Measurements from ENCODE around the gene CHN1.

Gene CHN1

DNA sequence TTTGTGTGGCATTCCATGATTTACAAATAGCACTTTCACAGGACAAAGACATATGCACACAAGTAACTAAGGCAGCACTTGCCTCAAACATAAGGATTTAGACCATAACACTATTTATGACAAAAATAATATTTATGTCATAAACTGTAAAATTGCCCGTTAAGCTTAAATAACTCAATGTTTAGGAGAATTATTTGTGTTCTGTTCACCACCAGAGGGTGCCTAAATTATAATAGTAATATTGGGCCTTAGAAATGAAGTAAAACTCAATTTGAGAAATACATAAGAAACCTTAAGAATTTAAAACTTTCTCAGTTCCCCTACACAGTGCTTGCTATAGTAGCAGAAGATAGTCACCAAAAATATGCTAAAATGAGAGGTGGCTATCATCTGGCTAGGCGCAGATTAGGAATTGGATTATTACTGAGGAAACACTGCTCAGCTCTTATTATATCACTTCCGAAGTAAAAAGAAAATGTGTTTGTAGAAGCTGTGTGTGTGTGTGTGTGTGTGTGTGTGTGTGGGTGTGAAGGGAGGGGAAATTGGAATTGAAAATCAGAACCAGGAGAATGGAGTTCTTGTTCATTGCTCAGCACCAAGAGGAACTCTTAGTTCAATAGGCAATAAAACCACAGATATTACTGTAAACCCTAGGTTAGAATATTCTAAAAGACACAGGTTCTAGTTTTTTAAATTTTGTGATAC lies 4.9 kb upstream of the CHN1 start:
- DNase-seq: no peak

GRCh38 chr2:175008801-175009495 lies 3.8 kb upstream of the CHN1 start:
- DNase-seq: no peak

- no peak for DNase-seq
Measured at GRCh38 chr2:175008009-175008408, 2.8 kb upstream of the CHN1 start.

DNA sequence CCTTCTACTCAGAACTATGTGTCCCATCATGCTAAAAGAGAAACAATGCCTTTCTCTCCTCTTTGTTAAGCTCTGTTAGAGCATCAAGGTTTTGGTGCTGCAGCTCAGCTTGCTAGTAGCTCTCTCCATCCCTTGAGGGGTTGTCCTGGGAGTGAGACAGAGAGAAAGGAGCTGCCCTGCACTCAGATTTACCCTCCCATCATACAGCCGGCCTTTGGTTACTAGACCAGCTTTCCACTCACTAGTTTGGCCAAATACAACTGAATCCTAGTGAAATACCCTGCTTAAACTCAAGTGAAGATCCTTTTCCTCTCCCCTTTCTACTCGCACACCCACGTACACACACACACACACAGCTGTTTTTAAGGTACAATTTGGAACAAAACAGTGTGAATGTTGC lies 2.3 kb upstream of the CHN1 start:
- no peak for DNase-seq

DNA sequence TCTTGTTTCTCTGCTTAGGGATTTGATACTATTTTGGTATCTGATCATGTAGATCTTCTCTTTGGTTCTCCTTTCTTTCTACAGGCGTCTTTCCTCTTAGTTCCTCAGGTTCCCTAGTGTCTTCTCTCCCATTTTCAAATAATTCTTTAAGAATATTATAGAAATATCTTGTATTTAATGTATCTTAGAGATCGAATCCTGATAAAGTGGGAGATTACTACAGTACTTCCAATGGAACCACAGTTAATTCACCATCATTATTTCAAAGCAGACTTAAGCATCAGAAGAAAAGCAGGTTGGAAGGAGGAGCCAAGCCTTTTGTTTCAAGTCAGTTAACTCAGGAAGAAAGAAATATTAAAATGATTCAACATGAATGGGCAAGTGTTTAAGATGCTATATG lies 1.1 kb upstream of the CHN1 start:
- DNase-seq: no peak

DNA sequence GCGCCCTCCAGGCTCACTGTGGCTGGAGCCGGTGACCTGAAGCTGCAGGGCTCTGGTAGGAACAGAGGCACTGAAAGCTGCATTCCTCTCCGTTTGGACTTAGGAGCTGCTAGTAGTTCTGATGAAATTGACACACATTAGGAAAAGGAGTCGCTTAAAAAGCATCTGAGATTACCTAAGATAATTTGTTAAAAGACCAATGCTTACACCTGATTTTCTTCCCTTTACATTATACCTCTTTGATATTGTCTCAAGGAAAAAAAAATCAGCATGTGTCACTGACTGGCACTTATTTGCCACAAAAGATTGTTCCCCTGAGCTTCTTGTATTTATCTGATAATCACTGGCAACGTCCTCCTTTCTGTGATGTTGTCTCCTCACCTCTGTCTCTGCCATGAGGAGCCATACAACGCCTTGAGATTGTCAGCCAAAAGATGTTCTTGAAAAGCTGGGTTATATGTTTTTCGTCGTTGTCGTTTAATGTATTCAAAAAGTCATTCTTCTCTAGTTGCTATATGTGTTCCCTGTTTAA lies 618 bp upstream of the CHN1 start:
- DNase-seq: no peak

- no peak for DNase-seq
Measured at GRCh38 chr2:175004730-175004979, 526 bp downstream of the CHN1 start.

DNA sequence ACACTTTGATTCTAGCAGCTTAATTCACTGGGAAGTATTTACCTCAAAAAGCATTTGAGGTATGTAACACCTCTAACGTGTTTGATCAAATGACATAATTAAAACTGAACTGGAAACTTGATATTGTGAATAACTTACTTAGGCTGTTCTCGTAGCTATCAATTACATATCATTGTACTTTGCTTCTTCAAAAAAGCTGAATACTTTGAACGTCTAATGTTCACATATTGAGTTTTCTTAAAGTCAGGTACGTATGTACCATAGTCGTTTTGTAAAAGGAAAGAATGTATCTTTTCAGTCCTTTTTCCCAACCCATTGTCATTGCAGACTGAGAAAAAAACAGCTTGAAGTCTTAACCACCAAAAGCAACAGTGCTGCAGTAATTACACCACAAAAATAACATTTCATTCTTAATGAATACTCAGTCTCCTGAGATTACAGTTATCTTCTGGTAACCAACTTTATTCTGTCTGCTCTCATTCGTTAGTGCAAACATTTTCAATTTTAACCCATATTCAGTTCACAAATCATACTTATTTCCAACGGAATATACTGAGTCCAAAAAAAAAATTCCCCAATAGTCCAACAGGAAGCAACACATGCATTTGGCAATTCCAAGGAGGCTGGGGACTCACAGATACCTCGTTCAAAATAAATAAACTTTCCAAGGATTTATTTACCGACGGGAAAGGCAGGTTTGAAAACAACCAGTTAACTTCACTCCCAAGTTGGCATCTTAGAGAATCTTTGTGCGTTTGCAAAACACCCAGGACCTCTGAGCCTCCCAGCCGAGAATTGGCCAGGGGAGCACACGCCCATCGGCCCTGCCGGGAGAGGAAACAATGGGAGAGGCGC lies 1.1 kb downstream of the CHN1 start:
- no peak for DNase-seq

GRCh38 chr2:175002547-175003274 lies 2.5 kb downstream of the CHN1 start:
- DNase-seq: no peak

DNA sequence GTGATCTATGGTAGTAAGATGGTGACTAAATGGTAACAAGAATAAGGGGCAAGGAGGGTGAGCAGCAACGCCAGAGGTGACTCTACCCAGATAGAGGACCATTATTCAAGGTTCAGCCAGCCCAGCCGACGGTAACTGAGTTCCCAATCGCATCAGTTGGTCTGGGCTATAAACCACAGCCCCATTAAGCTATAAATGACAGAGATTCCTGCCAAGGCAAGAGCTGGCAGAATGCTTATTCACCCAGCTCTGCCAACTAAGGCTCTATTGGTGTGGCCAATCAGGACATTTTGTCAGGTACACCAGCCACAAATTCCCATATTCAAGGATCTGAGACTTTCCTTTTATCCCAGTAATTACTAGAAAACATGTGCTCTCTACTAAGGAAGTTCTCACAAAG lies 3.6 kb downstream of the CHN1 start:
- DNase-seq: no peak

DNA sequence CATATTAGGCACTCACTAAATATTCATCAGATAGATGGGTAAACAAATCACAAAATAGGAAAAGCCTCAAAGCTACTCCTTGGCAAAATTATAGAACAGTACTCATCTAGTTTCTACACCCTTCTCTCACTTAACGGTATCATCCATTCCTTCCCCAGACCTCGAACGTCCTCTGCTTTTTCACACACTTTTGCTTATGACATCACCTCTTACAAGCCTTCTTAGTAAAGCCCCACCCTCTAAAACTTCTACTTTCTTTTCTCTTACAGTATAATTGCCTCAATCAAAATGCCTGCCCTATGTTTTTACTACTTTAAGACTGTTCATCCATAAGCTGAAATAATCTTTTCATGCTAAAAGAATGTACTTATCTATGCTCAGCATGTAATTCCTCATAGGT lies 8.1 kb downstream of the CHN1 start:
- no peak for DNase-seq

GRCh38 chr2:174996622-174997021 lies 8.6 kb downstream of the CHN1 start:
- no peak for DNase-seq

GRCh38 chr2:174994381-174994780 lies 10.8 kb downstream of the CHN1 start:
- no peak for DNase-seq

DNA sequence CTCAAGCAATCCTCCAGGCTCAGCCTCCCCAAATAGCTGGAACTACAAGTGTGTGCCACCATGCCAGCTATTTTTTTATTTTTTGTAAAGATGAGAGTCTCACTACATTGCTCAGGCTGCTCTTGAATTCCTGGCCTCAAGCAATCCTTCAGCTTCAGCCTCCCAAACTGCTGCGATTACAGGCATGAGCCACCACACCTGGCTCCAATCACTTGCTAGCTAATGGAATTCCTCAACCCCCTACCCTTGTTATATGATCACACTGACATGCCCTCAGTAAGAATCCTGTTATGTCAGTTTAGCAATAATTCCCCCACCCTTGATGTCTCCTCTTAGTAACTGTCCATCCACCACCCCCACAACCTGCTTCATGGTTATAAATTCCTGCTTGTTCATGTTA lies 12.3 kb downstream of the CHN1 start:
- no peak for DNase-seq

DNA sequence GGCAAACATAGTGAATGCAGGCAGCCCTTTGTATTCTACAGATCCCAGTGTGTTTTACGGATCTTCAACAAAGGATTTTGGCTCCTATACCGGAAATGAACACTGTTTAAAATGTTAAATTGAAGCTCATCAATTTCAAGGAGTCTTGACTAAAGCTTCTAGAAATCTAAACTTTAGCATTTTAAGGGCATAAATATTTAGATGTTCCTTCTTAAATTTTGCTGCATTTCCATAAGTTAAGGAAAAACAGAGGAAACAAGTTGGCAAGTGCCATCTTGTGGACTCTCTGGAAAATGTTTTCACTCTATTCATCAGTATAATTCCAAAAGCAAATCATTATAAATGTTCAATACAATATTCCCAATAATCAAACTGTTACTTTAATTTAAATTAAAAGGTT lies 19.6 kb downstream of the CHN1 start:
- peak; percentile 32 to 37 for DNase-seq

GRCh38 chr2:174984561-174984960 lies 20.6 kb downstream of the CHN1 start:
- DNase-seq: no peak

DNA sequence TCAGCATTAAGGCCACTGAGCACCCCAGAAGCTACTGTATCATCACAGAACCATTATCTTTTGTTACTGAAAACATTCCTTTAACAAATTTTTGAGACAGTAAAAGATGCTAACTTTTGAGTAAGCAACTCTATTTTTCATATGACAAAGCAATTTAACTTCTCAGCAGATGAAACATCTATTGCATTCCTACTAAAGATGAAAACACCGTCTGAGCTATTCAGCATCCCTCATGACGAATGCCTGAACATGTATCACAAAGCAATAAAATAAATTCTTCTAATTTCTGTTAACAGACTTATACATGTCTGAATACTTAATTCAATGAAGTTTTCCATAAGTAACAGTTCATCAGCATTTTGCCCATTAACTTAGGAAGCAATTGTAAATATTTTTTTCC lies 23.9 kb downstream of the CHN1 start:
- DNase-seq: no peak

DNA sequence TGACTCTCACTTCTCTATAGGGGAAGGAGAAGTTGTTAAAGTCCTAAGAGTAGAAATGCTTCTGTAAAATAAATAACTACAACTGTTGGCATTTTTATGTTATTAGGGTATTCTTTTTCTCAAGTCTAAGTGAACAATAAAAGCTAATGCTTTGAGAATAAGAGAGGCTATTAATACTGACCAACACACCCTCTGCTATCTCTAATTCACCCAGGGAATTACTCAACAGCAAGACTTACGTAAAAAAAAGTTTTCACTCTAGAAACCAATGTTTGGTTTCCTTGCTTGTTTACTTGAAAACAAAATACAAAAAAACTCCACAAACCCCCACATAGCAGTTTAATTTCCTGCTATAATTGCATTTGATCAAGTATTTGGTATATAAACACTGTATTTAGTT lies 25.2 kb downstream of the CHN1 start:
- DNase-seq: no peak

DNA sequence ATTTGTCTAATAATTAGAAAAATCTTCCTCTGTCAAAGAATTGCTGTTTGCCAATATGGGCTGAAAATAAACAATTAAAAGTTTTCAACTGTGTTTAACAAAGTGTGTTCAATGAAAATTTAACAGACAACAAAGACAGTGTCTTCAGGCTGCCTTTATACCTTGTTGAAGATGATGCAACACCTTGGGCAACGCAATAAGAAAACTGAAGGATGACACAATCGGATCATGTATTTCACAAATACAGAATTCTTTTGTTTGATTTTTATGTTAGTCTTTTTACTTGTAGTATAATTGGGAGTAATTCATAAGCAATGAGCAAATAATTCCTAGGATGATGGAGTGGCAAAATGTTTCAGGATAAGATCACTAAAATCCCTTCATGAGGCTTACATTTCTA lies 27.8 kb downstream of the CHN1 start:
- no peak for DNase-seq

GRCh38 chr2:174974131-174974530 lies 31.1 kb downstream of the CHN1 start:
- DNase-seq: no peak

DNA sequence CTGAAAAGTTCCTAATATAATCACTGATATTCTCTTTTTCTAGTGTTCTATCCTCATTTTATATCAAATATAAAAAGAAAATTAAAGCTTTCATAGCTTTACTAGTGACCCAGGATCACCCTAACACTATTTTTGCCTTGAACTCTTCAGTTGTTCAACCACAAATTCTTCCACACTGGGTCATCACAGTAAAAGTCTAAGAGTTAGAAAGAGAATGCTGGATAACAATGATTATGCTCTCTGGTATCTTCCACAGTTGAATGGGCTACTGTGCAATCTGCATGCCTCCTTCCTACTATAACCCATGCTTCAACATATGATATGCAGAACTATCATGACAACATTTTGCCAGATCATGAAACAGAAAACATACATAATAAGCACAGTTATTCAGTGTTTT lies 32.3 kb downstream of the CHN1 start:
- DNase-seq: no peak

DNA sequence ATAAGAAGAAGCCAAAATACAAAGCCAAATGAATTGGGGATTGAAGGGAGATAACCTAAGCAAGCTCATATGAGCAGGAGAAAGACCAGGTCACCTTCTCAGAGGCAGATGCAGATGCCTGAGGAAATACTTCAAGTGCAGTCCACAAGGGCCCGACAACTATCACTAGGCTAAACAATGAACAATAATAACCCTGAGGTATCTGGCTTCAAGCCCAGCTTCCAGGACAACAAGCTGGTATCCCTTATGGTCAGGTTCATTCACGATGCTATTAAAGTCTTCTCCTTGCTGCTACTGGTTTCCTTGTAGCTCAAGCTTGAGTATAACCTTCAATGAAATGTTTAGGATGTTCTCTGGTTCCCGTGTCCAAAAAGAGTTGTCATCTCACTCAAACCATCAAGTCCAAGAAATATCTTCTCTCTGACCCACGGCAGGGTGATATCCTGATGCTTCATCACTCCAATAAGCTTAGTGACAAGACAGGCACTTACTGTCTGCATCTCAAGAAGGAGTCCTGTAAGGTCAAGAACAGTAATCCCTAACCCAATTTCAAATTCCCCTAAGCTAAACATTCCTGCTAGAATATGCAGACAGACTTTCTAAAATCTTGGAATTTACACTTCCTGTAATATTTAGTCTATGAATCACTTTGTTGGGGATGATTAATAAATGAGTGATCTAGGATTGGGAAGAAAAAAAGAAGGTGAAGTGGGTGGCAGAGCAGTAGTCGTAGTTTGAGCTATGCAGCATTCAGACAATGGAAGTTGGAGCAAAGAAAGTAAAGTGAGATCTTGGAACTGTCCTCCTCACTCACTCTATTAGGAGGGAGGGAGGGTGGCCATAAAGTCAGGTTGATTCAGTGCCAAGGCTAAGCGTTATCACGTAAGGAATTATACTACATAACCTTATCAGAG lies 33.1 kb downstream of the CHN1 start:
- DNase-seq: no peak

All from Kasumi-1 (cell line).